ENCODE data around the gene FAM117A. TPM values are rescaled to one million over a fixed set of nuclear protein-coding genes. Genes with fewer than 3 reads are reported as not detected.

The FAM117A gene
- total and polyA plus RNA-seq, 2 of the 8 experiments (the other 6 are each of a cell fraction or from before 2014, with no cell fraction given), result 28.4 to 45.7 TPM

GRCh38 chr17:49705254-49705653, 58.7 kb downstream of the FAM117A start:
- H3K4me3 ChIP-seq (ENCODE audit: extremely low read depth in 1 of 4, insufficient read depth in 2 of 4, low read depth in 3 of 4, low read length in 4 of 4), result no peak overlapping the region
- ChIA-PET CTCF (ENCODE audit: partially characterized antibody) (interaction anchor here (1.3 to 19.2 kb wide), 12 partner anchors 8 to 292 kb away, joined by 3 to 310 read pairs (median 6); partner anchors contain the start of gene SPOP), POLR2A (ENCODE audit: partially characterized antibody) (no interaction called here)
- H4K8ac ChIP-seq (ENCODE audit: extremely low read depth, insufficient read depth, low read length), result no peak overlapping the region
- no peak overlapping the region for H3K9ac ChIP-seq (replicated peaks in 1 of 4; ENCODE audit: extremely low read depth in 1 of 4, low read depth in 3 of 4, low read length in 3 of 4)
- no peaks in the 10 kb centered on the region for H4K20me1 ChIP-seq (replicated peaks in 1 of 2; ENCODE audit: control insufficient read depth in 1 of 2, insufficient read depth in 2 of 2, low read length in 2 of 2)
- no peak overlapping the region for H4K5ac ChIP-seq (ENCODE audit: insufficient read length, low read depth, low read length)
- H3K23me2 ChIP-seq (ENCODE audit: low read depth, low read length), result peaks cover 6% of the 10 kb centered on the region; the same call in 1 of the 2 replicates
- H3K18ac ChIP-seq (ENCODE audit: extremely low read depth, low read length), result no peak overlapping the region
- FAIRE-seq, result no peak
- no peaks in the 10 kb centered on the region for H3K9me3 ChIP-seq (ENCODE audit: insufficient read depth in 2 of 2, low read depth in 1 of 2, low read length in 1 of 2)
- peaks cover 2 to 20% of the 10 kb centered on the region in 2 experiments; a peak in 3 of 4 replicates for H3K79me2 ChIP-seq (ENCODE audit: control insufficient read depth in 1 of 2, insufficient read depth in 2 of 2, low read length in 2 of 2)
- H3K4me2 ChIP-seq (ENCODE audit: insufficient read depth in 1 of 2, low read depth in 2 of 2, low read length in 2 of 2), result no peak overlapping the region
- H3K27ac ChIP-seq (ENCODE audit: low read depth, low read length), result no peak overlapping the region
- DNase-seq (ENCODE audit: low read depth in 1 of 2, low spot score in 2 of 2), result no peak
- H4K91ac ChIP-seq (replicated peaks; ENCODE audit: insufficient read length, low read length), result no peak overlapping the region
- no peaks in the 10 kb centered on the region for H3K27me3 ChIP-seq (replicated peaks in 1 of 4; ENCODE audit: control insufficient read depth in 3 of 4, extremely low read depth in 1 of 4, insufficient read depth in 3 of 4, low read length in 3 of 4)
- no peak overlapping the region for H3K23ac ChIP-seq (ENCODE audit: insufficient read length)
- H3K36me3 ChIP-seq (ENCODE audit: control insufficient read depth in 2 of 4, insufficient read depth in 4 of 4, low read length in 3 of 4), result peaks cover 18 to 49% (median 44%) of the 10 kb centered on the region in 4 experiments
- H2AFZ ChIP-seq (ENCODE audit: low read length), result no peak overlapping the region
- no peak overlapping the region for H2BK12ac ChIP-seq (ENCODE audit: low read depth, low read length)
- no peak overlapping the region for H2AK5ac ChIP-seq (ENCODE audit: low read depth, low read length)
- no peak overlapping the region for H3K14ac ChIP-seq (ENCODE audit: insufficient read length)
- H3K79me1 ChIP-seq (ENCODE audit: low read depth, low read length), result no peaks in the 10 kb centered on the region; the same call in 1 of the 2 replicates
- peaks cover 2 to 3% (median 3%) of the 10 kb centered on the region in 4 experiments; a peak in 6 of 7 replicates for H3K4me1 ChIP-seq (replicated peaks in 1 of 4; ENCODE audit: control insufficient read depth in 3 of 4, insufficient read depth in 4 of 4, low read length in 3 of 4)
- H2BK15ac ChIP-seq (ENCODE audit: low read length), result no peak overlapping the region
- H3K4ac ChIP-seq (replicated peaks; ENCODE audit: insufficient read length, low read depth, low read length), result no peak overlapping the region
- no peak overlapping the region for H2BK5ac ChIP-seq (ENCODE audit: low read depth, low read length)
- H2BK120ac ChIP-seq (replicated peaks; ENCODE audit: low read depth, low read length), result no peak overlapping the region
- H2BK20ac ChIP-seq (ENCODE audit: low read length), result no peak overlapping the region
- no peak overlapping the region for H3K56ac ChIP-seq (replicated peaks; ENCODE audit: insufficient read length, low read depth, low read length)
- TF ChIP-seq SP4 (IDR thresholded peaks at IDR 0.05; ENCODE audit: low read length) (no peak), KDM4A (IDR thresholded peaks at IDR 0.05; ENCODE audit: low read depth, low read length, severe bottlenecking) (no peak), RFX5 (IDR thresholded peaks at IDR 0.05; ENCODE audit: borderline replicate concordance, low read depth, low read length) (no peak), NRF1 (IDR thresholded peaks at IDR 0.05; ENCODE audit: low read depth, low read length) (no peak), ZNF274 (IDR thresholded peaks at IDR 0.05; ENCODE audit: borderline replicate concordance, extremely low read depth, low read length) (no peak), RBBP5 (IDR thresholded peaks at IDR 0.05; ENCODE audit: borderline replicate concordance, low read depth, low read length) (no peak), ASH2L (IDR thresholded peaks at IDR 0.05; ENCODE audit: low read length) (no peak), TAF7 (optimal IDR thresholded peaks at IDR 0.05; ENCODE audit: borderline replicate concordance, low read depth, low read length) (no peak), BCL11A (IDR thresholded peaks at IDR 0.05; ENCODE audit: low read depth in 2 of 2, low read length in 2 of 2) (no peak), TAF1 (IDR thresholded peaks at IDR 0.05; ENCODE audit: low read depth, low read length) (no peak), NANOG (IDR thresholded peaks at IDR 0.05; ENCODE audit: insufficient read depth, low read depth, low read length, poor library complexity, severe bottlenecking) (no peak), SIN3A (conservative IDR thresholded peaks at IDR 0.05 in 1 of 2, IDR thresholded peaks at IDR 0.05 in 1 of 2; ENCODE audit: low read depth in 1 of 2, low read length in 2 of 2) (no peak), GTF2F1 (IDR thresholded peaks at IDR 0.05; ENCODE audit: borderline replicate concordance, low read depth, low read length) (no peak), SUZ12 (IDR thresholded peaks at IDR 0.05; ENCODE audit: low read length) (no peak)

Measured in H1 (cell line).